DMS 273 (cell line): ENCODE data around the gene ARMS2.

Experiments used
- DNase-seq: peaks from one replicate; lab custom pipeline; 2025; ENCODE audit not compliant: unreplicated experiment; lab: John Stamatoyannopoulos, UW

ARMS2 gene

DNA sequence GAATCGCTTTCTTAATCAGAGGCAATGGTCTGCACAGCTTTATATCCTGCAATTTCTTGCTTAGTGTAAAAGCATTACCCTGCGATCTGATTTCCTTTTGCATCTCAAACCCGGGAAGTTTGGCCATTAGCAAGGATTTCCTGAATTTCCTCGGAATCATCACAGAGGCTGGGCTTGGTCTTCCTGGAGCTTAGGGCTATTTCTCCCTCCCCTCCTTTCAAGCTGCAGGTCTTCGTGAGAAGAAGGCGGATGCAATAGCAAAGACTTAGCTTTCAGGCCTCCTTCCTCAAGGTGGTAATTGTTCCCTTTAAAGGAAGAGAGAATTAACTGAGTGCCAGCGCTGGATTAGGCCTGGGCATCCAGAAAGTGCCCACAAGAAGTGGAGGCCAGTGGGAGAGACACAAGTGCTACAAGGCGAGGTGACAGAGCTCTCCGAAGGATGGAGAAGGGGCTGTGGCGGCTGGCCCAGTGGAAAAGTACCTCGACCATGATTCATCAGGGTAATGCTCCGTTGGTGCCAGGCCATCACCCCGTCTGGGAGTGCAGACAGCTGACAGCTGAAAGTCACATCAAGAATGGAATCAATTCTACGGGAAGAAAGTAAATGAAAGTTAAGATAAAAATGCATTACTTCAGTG lies 4.0 kb upstream of the ARMS2 start:
- no peak for DNase-seq

DNA sequence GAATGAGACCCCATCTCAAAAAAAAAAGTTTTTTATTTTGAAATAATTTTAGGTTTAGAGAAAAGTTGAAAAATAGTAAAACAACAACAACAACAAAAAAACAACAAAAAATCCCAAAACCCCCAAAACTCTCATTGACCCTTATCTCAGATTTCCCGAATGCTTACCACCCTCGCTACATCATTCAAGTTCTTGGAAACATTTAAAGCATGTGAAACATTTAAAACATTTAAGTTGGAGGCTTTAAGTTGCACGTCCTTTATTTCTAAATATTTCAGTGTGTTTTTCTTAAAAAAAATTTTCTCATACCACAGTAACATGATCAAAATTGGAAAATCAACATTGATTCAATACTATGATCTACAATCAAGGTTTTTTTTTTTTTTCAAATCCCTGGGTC lies 382 bp upstream of the ARMS2 start:
- no peak for DNase-seq

DNA sequence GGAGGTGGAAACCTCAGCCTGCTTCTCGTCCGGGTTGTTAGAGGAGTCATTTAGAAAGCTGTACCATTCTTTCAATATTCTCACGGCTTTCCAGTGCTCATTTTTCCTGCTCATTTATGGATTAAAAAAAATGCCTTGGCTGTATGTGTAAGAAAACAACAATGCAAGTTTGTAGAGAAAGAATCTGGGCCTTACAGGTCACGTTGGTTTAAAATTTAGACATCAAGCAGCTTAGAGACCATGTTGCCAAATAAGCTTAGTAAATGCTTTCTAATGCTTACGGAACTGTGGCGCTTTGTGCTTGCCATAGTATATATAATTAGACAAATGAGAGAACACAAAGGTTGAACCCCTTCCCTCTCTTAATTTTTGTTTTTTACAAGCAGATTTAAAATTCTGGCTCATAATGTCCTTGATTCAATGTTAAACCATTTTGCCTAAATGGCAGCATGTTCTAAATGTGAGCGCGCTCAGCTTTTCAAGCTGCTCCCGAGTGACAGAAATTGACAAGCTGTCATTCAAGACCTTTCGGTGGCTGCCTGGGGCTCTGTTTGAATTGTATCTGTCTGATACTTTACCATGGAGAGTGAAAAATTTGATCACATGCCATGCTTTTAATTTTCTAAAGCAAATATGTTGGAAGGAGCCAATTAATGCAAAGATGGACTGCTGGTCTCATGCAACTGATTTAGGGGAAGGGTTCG lies 1.1 kb downstream of the ARMS2 start:
- no peak for DNase-seq

DNA sequence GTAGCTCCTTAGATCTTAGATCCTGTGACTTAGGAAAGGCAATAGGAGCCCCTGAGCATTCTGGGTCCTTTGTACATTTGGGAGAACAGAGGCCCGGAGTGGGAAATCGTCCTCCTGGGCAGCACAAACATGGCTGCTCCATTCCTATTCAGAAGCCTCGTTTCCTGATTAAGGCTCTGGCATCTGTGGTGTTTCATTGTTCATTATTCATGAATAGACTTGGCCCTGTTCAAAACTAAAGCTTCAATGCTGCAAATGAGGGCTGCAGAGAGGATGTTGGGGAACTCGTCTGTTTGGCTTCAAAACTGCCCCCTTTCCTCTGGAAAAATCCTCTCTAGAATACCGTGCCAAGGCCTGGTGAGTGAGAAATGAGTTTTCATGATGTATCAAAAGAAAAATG lies 3.5 kb downstream of the ARMS2 start:
- no peak for DNase-seq

DNA sequence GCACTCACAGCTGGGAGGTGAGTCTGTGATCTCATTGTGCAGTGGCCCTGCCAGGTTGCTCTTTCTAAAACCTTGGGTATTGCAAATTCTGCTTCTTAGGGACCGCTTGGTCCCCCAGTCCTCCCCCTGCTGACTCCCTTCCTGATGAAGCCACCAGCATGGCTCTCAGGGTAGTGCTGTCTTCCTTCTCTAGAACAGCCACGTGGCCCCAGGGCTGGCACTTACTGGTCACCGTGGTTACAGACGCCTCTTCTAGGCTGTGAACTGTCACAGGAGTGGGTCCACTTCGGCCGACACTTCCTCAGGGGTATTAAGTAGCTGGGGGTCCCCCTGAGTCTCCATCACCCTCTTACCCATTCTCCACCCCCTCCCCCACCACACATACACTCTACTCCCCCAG lies 4.2 kb downstream of the ARMS2 start:
- DNase-seq = no peak

DNA sequence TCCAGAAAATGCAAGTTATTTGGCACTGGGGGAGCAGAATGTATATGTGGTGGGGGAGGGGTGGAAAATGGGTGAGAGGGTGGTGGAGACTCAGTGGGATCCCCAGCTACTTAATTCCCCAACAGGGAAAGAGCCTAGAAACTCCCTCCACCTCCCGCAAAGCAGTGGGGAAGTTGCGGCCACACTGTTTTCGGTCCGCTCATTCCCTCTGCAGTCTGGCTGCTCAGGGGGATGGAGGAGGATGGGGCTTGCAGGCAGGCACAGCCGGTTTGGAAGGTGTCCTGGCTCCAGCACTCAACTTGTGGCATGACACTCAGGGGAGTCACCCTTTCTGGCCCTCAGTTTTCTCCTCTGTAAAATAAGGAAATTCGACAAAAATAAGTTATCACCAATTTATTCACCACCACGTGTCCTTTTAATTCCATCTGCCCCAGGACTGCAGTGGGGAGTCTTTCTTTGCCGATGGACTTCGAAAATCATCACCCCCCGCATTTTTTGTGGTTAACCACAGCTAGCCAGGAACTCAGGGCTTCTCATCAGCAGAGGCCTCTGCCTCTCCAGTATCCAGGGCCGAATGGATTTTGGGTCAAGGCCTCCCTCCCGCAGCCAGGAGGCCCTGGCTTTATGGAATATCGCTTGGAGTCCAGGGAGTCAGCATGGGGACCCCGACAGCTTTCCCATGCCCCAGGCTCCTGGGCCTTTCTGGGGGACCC lies 5.3 kb downstream of the ARMS2 start:
- peak; percentile 14 for DNase-seq

DNA sequence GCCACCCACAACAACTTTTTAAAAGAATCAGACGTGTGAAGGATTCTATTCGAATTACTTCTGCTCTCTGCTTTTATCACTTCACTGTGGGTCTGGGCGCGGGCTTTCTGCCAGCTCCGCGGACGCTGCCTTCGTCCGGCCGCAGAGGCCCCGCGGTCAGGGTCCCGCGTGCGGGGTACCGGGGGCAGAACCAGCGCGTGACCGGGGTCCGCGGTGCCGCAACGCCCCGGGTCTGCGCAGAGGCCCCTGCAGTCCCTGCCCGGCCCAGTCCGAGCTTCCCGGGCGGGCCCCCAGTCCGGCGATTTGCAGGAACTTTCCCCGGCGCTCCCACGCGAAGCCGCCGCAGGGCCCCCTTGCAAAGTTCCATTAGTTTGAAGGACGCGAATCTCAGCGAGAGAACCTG lies 6.4 kb downstream of the ARMS2 start:
- DNase-seq = no peak

DNA sequence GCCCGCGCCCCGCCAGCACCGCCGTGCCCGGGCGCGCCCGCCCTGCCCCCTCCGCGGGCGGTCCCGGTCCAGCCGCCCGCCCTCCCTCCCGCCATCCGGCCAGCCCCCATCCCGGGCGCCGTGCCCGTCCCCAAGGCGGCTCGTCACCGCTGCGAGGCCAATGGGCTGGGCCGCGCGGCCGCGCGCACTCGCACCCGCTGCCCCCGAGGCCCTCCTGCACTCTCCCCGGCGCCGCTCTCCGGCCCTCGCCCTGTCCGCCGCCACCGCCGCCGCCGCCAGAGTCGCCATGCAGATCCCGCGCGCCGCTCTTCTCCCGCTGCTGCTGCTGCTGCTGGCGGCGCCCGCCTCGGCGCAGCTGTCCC lies 6.9 kb downstream of the ARMS2 start, which contains the start of gene HTRA1:
TSS of gene HTRA1 (plus strand) at position 187 of the 362 bp plus-strand sequence. CDS start at position 287, 100 bp downstream.
- DNase-seq = peak; percentile 78

DNA sequence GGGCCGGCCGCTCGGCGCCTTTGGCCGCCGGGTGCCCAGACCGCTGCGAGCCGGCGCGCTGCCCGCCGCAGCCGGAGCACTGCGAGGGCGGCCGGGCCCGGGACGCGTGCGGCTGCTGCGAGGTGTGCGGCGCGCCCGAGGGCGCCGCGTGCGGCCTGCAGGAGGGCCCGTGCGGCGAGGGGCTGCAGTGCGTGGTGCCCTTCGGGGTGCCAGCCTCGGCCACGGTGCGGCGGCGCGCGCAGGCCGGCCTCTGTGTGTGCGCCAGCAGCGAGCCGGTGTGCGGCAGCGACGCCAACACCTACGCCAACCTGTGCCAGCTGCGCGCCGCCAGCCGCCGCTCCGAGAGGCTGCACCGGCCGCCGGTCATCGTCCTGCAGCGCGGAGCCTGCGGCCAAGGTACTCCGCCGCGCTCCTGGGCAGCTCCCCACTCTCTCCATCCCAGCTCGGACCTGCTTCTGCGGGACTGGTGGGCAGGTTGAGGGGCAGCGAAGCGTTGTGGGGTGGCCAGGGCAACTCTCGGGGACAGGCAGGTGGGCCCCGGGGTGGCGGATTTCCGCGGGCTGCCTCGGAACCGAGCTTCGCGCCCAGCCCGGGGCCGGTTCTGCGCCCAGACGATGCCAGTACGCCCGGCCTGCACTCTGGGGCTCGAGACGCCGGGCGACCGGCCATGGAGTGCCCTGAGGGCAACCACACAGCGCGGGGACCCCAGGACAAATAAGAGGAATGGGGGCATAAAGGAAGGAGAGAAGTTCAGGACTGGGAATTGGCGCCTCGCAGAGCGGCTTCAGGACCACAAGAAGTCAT lies 7.5 kb downstream of the ARMS2 start:
- DNase-seq = peak; percentile 68

DNA sequence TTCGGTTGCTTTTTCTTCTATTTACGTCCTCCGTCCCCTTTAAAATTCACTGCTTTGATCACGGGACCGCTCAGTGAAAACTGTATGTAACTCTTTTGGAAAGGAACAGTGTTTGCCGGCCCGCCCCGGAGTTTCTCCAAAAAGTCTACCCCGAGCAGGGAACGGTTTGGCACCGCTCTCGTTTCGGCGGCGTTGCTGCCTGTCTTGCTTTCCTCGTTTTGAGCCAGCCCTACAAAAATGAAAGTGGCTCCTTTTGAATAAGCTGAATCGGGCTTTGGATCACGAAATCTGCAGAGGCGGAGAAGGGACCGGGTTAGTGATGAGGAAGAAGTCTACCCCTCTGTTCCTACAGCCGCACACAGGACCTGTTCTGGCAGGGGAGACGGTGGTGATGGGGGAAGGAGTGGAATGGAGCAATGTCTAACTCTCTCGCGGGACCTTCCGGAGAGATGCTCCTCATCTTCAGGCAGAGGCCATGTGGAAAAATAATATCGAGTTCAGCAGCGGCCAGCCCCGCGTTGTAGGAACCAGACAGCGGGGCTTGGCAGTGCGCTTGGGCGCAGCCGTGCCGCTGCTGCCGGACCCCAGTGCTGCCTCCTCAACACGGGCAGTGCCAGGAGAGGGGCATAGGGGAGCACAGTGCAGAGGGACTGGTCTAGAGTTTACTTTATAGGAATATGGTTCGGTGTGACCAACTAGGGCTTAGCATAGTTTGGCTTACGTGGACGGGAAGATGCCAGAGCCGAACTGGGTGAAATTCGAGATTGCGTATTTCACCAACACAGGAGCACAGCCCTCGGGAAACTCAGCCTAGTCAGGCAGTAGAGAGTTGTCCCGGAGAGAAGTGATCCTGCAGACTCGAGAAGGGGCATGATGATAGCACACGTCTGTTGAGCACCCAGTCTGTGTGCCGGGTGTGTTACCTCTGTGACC lies 8.3 kb downstream of the ARMS2 start:
- DNase-seq = peak; percentile 65

DNA sequence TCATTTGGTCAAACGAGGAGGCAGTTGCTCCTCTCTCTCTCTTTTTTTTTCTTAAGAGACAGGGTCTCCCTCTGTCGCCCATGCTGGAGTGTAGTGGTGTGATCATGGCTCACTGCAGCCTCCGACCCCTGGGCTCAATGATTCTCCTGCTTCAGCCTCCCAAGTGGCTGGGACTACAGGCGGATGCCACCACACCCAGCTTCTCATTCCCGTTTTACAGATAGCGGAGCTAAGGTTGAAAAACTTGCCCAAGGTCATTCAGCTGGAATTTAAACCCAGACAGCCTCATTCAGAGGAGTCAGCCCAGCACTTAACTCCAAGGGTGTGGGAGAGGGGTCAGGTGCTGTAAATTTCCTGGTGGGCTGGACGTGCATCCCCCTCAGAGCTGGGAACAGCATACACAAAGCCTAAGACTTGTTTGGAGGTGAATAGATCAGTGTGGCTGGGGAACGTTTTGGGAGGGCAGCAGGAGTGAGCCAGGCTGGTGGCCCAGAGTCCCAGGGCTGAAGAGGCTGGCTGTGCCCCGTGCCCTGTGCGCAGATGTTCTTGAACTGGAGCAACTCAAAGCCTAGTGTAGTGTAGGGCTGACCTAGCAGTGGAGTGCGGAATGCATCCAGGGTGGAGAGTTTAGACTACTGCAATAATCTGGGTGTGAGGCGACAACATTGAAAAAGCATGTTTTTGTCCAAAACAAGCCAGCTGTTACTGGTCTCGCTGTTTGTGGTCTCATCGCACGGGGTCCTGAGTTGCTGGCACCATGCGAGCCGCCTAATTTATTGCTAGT lies 9.2 kb downstream of the ARMS2 start:
- no peak for DNase-seq

DNA sequence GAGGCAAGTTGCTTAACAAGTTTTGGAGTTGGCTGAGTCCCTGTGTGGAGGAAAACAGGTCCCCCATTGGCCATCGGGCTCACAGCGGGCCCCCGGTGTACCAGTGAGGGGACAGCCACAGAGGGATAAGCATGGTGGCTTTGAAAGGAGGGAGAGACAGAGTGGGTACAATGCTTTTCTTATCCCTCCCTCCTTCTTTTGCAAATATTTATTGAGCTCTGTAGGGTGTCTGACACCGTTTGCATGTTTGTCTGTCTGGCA lies 9.7 kb downstream of the ARMS2 start:
- DNase-seq = no peak

DNA sequence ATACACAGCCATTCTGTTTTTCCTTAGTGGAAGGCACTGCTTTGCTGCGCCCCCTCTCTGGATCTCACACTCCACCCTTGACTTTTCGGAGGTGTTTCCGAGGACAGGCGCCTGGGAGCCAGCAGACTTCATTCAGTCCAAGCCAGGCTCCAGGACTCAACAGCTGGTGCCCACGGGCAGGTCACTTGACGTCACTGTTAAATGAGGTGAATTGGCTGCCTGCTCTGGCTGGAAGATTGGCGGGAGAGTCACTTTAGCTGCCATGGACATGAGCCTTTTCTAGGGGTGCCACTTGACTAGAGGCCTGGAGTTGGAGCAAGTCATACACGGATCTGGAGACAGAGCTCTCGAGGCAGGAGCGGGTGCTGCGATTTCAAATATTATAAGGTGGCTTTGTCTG lies 10.1 kb downstream of the ARMS2 start:
- DNase-seq = peak; percentile 3

DNA sequence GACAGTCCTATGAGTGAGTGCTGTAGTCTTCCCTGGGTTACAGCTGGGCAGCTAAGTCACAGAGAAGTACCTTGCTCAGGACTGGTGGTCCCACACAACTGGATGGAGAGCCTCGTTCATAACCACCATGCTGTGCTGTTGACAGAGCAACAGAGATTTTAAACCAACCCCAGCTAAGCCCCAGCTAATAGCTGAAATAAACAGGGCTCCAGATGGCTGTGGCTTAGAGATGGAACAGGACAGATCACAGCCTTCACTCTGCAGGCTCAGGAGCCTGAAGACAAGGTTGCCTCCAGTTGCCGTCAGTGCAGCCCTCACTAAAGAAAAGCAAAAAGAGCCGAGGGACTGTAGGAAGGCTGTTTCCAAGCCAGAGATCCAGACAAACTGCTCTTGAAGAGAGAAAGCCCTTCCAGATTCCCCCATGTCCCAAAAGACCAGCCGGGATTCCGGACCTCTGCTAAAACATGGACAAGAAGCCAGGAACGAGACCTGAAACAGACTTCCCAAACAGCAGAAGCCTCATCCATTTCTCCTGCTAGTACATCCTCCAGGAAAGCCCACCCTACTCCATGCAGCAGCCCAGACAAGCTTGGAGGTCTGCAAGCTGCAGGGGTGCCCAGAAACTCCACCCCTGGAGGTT lies 11.1 kb downstream of the ARMS2 start:
- DNase-seq = peak; percentile 41

DNA sequence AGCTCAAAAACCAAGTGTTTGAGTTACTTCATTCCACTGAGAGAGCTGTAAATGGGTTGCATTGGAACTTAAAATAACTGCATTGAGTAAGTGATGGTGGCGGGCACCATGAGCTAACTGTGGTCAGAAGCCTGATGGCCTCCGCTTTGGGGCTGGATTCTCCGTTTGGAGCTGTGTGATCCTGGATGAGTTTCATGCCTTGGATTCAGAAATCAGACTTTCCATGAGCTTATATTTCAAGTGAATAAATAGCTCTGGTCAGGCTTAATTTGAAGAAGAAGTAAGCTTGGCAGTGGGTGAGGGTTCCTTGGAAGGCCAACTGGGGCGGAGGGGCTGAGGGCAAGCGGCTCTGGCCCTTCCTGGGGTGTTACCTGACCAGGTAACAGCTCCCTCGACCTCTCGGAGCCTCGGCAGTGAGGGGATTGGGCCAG lies 12.5 kb downstream of the ARMS2 start:
- DNase-seq = no peak

DNA sequence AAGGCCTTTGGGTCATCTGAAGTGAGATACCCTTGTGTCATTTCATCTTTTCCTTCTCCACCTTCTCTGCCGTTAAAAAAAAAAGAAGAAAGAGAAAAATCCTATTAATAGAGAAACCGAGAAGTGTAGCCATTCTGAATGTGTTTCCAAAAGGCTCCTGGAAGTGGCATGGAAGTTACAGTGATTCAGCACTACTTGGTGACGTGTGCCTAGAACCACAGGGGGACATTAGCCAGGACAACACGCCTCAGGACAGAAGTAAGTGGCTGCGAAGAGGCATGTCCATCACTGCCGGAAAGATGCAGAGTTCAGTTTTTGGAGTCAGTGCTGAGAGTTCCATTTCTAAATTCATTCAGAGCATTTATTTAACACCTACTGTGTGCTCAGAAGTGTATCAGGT lies 13.2 kb downstream of the ARMS2 start:
- DNase-seq = no peak

DNA sequence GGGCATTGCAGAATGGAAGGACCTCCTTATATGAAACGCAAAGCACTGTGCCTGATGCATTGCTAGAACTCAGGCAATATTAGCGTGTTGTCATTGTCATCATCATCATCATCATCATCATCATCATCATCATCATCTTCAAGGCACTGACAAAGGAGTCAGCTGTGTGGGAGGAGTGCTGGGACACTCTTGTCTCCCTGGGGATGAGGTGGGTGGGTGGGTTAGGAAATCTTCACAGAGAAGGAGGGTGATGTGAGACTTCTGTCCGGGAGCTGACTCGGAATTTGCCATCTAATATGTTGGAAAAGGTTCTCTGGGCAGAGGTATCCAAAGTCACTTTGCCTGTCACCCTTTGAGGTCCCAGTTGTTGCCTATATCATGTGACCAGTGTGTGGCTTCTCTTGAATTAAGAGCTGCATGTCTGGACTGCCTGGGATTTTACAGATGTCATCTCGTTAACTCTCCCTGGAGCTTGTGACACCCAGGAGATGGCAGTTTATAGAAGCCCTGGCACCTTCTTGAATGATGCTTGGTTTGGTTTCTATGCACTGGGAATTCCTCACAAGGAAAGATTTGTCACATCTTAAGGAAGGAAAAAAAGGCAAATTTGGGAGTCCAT lies 14.0 kb downstream of the ARMS2 start:
- no peak for DNase-seq

DNA sequence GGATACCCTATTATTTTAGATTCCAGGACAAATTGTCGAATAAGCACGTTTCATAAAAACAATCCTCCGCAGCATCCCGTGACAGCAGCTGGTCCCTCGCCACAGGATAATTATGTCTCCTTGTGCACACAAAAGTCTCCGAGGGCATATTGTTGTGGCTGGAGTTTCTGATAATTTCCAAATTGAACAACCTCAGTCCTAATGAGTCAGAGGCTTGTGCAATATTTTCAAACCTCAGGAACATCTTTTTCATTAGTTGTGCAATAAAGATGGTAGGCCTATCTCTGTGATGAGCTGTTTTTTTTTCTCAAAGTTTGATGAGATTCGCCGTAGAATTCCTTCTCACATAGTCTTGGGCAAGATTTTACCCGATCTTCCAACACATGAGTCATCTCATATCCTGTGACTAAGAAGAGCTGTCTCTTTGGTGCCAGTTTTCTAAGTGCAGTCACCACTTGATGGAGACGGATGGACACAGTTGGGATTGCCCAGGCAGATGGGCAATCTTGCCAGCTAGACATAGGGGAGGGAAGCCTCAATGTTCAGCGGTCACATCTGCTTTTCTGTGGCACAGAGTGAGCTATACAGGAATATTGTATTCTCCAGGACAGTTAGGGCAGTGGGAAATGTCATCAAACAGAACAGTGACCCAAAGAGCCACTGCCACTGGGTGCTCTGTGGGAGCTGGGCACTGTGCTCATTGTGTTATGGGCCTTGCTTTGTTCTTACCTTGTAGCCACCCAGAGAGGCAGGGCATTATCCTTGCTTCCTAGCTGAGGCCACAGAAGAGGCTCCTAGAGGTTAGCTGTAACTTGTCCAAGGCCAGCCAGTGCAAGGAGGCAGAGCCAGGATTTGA lies 14.7 kb downstream of the ARMS2 start:
- DNase-seq = peak; percentile 26
